Measurements from ENCODE around the gene RFTN2.

GRCh38 chr2:197669077-197669476, 6.3 kb downstream of the RFTN2 start:
- TF ChIP-seq CTCF (IDR thresholded peaks at IDR 0.05) (no peak), POLR2AphosphoS5 (IDR thresholded peaks at IDR 0.05; ENCODE audit: low read depth, low read length) (no peak), SIN3A (IDR thresholded peaks at IDR 0.05; ENCODE audit: borderline replicate concordance, insufficient read depth, low read depth, low read length) (no peak), REST (IDR thresholded peaks at IDR 0.05; ENCODE audit: insufficient read depth in 1 of 2, low read depth in 2 of 2, low read length in 1 of 2) (no peak)
